Amniotic stem cell (primary cell): Measurements from ENCODE around the gene KLHL3.

ENCODE experiments used
- DNase-seq: peaks from one replicate; lab custom pipeline; 2025; lab: John Stamatoyannopoulos, UW

The KLHL3 gene

GRCh38 chr5:137632716-137633115 lies 103.2 kb downstream of the KLHL3 start:
- DNase-seq, result no peak

GRCh38 chr5:137631453-137631852 lies 104.4 kb downstream of the KLHL3 start:
- no peak for DNase-seq

- DNase-seq, result no peak
These were observed 104.9 kb downstream of the KLHL3 start for GRCh38 chr5:137630972-137631370.

- no peak for DNase-seq
These were observed 105.5 kb downstream of the KLHL3 start for GRCh38 chr5:137630216-137630971.

- DNase-seq, result no peak
These were observed 106.2 kb downstream of the KLHL3 start for GRCh38 chr5:137629646-137630045.

- no peak for DNase-seq
These were observed 108.2 kb downstream of the KLHL3 start for GRCh38 chr5:137627706-137628105.

- no peak for DNase-seq
These were observed 108.6 kb downstream of the KLHL3 start for GRCh38 chr5:137627293-137627692.

GRCh38 chr5:137624786-137625349 lies 111.0 kb downstream of the KLHL3 start:
- DNase-seq, result no peak

GRCh38 chr5:137622850-137623249 lies 113.0 kb downstream of the KLHL3 start:
- no peak for DNase-seq

- DNase-seq, result peak; percentile 54
These were observed 113.7 kb downstream of the KLHL3 start for GRCh38 chr5:137621861-137622823.

- no peak for DNase-seq
These were observed 114.6 kb downstream of the KLHL3 start for GRCh38 chr5:137621306-137621705.

GRCh38 chr5:137619191-137619870 lies 116.6 kb downstream of the KLHL3 start:
- DNase-seq, result peak; percentile 79

GRCh38 chr5:137618476-137618875 lies 117.4 kb downstream of the KLHL3 start:
- no peak for DNase-seq

GRCh38 chr5:137617528-137618205 lies 118.2 kb downstream of the KLHL3 start:
- peak; percentile 34 for DNase-seq

GRCh38 chr5:137616046-137616445 lies 119.8 kb downstream of the KLHL3 start:
- DNase-seq, result no peak

- DNase-seq, result no peak
These were observed 120.6 kb downstream of the KLHL3 start for GRCh38 chr5:137615171-137615775.

GRCh38 chr5:137613554-137614265 lies 122.2 kb downstream of the KLHL3 start:
- DNase-seq, result no peak

- DNase-seq, result no peak
These were observed 123.3 kb downstream of the KLHL3 start for GRCh38 chr5:137612576-137612975.

GRCh38 chr5:137611794-137612435 lies 124.0 kb downstream of the KLHL3 start:
- no peak for DNase-seq
